Activated effector memory CD4-positive, alpha-beta T cell treated with Interleukin-2 at 50 U/mL for 16 hours (primary cell): Measurements from ENCODE around the gene USP15.
"Not testable (repeated sequence)": the region's sequence is repeated elsewhere in the genome, so short reads cannot be mapped to it uniquely, and the experiment has no call there.

ENCODE experiments used
- DNase-seq: peaks from one replicate; pipeline ENCODE4 v3.0.0-alpha.2; 2020

The USP15 gene

GRCh38 chr12:62379026-62379722 lies 119.0 kb downstream of the USP15 start:
- no peak for DNase-seq

DNA sequence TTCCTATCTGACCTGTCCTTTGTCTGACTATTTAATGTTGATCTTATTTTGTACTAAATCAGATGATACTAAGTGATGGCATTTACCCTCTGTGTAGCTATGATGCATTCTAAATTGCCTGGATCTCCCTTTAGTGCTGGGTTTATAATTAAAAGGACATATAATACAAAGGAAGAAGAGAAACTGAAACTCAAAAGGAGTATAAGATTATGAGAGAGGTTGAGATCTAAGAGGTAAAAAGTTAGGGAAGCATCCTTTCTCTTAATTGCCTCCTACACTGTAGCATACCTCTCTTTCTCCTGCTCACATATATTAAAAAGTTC lies 119.5 kb downstream of the USP15 start:
- no peak for DNase-seq

- DNase-seq: no peak
These were observed 122.3 kb downstream of the USP15 start for GRCh38 chr12:62382526-62382925.

GRCh38 chr12:62396750-62397149 lies 136.5 kb downstream of the USP15 start:
- DNase-seq: no peak

DNA sequence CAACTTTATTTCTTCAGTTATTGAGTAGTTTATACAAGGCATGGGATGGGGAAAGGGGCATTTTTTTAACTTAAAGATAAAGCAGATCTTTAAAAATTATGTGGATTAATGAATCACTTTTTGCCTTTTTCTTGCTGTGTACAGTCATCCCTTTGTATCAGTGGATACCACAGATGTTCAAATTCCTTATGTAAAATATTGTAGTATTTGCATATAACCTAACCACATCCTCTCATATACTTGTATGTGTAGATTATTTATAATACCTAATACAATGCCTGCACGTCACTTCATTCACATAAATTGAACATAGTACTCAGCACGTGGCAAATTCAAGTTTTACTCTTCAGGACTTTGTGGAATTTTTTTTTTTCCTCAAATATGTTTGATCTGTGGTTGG lies 139.9 kb downstream of the USP15 start:
- no peak for DNase-seq

DNA sequence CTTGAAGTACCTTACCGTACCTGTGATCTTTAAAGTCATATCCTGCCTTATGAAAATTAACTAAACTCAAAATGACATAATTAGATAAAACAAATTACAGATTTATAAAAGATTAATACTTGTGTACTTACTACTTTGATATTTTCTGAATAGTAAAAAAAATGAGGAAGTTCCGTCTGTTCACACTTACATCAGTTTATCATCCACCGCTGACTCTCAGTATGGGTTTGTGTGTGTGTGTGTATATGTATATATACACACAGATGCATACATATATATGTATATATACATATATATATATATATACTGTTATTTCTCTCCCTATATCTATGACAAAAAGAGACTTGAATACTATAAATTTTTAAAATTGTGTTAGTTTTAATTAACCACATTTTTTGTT lies 141.4 kb downstream of the USP15 start:
- DNase-seq: no peak

DNA sequence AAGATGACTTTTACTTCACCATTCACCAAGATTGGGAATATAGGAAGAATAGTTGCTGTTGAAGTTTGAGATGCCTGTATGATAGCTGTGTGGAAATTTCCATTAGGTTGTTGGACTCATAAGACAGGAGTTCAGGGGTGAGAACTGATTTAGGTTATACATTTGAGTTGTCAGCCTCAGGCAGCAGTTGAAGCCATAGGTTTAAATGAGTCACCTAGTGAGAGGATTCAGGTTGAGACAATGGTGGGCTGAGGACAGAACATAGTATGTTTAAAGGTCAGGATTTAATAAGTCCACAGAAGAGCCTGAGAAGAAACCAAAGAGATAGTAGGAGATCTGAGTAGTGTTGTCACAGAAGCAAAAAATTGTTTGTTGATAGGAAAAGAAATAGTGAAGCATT lies 142.8 kb downstream of the USP15 start:
- DNase-seq: no peak

DNA sequence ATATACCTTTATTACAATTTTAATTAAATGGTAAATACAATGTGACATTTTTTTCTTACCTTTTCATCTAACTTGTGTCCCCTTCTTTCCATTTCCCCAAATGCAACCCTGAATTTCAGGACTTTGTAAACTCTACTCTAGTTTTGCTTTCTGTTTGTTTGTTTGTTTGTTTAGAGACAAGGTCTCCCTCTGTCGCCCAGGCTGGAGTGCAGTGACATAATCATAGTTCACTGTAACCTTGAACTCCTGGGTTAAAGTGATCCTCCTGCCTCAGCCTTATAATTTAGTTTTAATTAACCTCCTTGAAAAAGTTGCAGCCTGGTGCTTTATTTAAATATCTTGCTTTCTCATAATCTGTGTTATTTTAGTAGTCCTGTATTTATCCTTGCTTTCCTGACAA lies 147.4 kb downstream of the USP15 start:
- no peak for DNase-seq

GRCh38 chr12:62409068-62409467 lies 148.9 kb downstream of the USP15 start:
- no peak for DNase-seq

- no peak for DNase-seq
These were observed 154.0 kb downstream of the USP15 start for GRCh38 chr12:62414180-62414579.

DNA sequence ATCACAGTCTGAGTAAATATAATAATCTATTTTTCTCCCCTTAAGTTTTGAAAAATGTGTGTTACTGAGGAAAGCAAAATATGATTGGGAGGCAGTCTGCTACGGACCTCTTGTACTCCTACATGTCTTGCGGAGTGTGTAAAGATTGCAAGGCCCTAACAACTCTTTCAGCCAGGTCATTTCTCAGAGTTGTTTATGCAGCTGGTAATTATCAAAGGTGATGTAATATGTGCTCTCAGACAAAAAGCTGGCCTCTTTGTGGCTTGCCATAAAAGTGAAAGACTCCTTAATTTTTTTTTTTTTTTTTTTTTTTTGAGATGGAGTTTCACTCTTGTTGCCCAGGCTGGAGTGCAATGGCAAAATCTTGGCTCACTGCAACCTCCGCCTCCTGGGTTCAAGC lies 165.9 kb downstream of the USP15 start:
- DNase-seq: no peak

DNA sequence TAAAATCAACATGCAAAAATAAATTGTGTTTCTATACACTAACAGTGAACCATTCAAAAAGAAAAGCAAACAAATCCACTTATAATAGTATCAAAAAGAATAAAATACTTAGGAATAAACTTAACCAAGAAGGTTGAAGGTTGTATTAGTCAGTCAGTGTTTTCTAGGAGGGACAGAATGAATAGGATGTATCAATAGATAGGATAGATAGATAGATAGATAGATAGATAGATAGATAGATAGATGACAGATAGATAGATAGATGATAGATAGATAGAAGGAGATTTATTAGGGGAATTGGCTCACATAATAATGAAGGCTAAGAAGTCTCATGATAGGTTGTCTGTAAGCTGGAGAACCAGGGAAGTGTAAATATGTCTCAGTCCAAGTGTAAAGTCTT lies 169.3 kb downstream of the USP15 start:
- DNase-seq: no peak

GRCh38 chr12:62434494-62435302 lies 174.5 kb downstream of the USP15 start:
- DNase-seq: no peak

DNA sequence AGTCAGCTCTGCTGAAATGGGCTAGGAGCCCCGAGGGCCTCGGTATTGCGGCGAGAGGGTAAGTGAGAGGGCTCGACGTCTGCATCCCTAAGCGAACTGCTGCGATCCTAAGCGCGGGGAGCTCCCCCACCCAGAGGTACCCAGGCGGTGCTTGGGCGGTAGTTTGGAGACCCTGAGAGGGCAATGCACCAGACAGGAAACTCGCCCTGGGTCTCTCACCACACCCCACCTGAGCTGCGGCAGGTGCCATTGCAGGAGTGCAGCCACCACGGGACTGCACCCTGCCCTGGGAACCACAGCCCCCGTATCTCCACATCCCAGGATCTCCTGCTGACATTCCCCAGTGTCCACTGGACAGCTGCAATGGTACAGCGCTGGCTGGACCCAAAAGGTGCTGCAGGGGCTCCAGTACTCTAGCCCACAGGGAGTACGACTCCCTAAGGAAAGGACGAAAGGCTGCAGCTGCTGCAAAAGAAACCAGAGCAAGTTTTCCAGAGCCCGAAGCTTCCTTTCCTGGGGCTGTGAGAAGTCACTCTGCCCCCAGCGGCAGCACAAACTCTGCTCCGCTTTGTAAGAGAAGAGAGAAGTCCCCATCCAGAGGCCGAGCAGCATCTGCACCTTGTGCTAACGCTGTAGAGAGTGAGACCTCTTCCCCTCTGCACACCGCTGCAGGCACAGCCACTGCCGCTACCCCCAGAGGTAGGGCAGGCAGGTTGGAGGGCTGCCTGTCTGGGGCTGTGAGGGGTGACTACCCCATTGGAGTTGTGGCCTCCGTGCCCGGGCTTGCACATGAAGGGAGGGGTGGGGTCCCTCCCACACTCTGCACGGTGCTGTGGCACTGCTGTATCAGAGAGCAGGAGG lies 175.3 kb downstream of the USP15 start:
- peak; percentile 8 for DNase-seq

DNA sequence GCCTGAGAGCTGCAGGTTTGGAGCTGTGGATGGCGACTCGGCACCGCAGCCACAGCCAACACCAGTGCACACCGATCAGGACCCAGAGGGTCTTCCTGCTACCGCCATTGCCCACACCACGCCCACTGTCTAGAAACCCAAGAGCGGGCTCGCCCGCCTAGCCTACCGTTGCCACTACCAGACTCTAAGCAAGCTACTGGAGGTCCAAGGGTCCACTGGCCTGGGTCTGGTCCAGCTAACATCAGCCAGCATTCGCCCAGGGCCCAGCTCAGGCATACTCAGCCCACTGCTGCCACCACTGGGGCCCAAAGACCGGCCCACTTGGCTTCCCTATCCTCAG lies 175.9 kb downstream of the USP15 start:
- no peak for DNase-seq

GRCh38 chr12:62438098-62438692 lies 178.0 kb downstream of the USP15 start:
- DNase-seq: no peak

GRCh38 chr12:62446754-62447452 lies 186.7 kb downstream of the USP15 start:
- DNase-seq: no peak

GRCh38 chr12:62448436-62448835 lies 188.2 kb downstream of the USP15 start:
- DNase-seq: no peak

GRCh38 chr12:62455429-62455828 lies 195.2 kb downstream of the USP15 start:
- DNase-seq: not testable (repeated sequence)

DNA sequence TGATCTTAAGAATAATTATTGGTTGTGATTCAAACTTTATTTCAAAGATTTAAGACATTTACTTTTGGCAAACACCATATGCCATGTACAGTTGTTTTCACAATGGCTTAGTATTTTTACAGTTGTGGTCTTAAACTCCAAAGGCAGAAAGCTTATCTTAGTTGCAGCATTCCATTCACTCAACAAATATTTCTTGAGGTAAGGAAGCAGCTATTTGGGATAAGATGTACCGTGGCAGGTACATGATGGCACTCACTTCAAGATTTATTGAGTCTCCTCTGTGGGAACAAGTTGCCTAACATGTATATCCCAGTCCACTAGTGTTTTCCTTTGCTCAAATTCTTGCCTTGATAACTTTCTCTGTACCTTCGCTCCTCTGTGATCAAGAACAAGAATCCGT lies 198.4 kb downstream of the USP15 start:
- no peak for DNase-seq

DNA sequence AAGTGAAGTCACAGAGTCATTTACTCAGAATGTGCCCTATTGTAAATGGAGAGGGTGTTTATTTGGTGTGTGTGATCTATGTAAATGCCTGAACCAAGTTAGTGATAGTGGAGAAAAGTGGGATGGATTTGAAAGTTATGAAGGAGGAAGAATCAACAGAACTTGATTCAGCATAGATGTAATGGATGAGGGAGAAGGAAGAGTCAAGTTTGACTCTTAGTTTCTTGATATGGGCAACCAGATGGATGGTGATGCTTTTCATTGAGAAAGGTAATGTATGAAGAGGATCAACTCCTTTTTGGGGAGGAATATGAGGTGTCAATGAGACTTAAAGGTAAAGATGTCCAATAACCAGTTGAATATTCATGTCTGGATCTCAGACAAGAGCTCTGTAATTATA lies 199.8 kb downstream of the USP15 start:
- no peak for DNase-seq

DNA sequence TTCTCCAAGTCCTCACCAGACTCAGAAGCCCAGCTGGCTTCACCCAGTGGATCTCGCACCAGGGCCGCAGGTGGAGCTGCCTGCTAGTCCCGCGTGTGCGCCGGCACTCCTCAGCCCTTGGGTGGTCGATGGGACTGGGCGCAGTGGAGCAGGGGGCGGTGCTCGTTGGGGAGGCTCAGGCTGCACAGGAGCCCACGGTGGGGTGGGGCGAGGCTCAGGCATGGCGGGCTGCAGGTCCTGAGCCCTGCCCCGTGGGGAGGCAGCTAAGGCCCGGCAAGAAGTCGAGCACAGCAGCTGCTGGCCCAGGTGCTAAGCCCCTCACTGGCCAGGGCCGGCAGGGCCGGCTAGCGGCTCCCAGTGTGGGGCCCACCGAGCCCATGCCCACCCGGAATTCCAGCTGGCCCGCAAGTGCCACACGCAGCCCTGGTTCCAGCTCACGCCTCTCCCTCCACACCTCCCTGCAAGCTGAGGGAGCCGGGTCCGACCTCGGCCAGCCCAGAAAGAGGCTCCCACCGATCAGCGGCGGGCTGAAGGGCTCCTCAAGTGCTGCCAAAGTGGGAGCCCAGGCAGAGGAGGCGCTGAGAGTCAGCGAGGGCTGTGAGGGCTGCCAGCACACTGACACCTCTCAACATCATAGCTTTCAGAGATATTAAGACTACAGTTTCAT lies 201.1 kb downstream of the USP15 start:
- not testable (repeated sequence) for DNase-seq
